Adrenal gland (tissue), 5 donors: ENCODE measurements around the gene BCL2L11.

Source experiments
- CTCF ChIP-seq, 6 experiments: fragments of 450-650 bp in 4 of 6; fragments of 200-600 bp in 2 of 6; sonication (generic) in 1 of 6; IDR thresholded peaks; 1 replicate in 5 of 6; 2 replicates in 1 of 6; pipeline versions ENCODE4 v1.5.1 to v1.8.0; 2016 to 2021; ENCODE audit warnings: antibody characterized with exemption in 6 of 6, mild to moderate bottlenecking in 2 of 6, moderate library complexity in 1 of 6
- POLR2A ChIP-seq, 2 donors: fragments of 450-650 bp; IDR thresholded peaks; one replicate each; pipeline ENCODE4 v1.6.1; 2017; ENCODE audit warnings: antibody characterized with exemption in 2 of 2, mild to moderate bottlenecking in 2 of 2, moderate library complexity in 1 of 2
- donor health status: DM: no; HTN: no; CAD: no.

- no peak for TF ChIP-seq CTCF (IDR thresholded peaks at IDR 0.05)
- no peak for TF ChIP-seq POLR2A (IDR thresholded peaks at IDR 0.05)
These were observed 877 bp upstream of the BCL2L11 start for GRCh38 chr2:111119822-111120252.
